Panc1 (cell line): ENCODE data around the gene CCDC80.

Source experiments
- CTCF ChIP-seq: fragments of 450-650 bp; IDR thresholded peaks from 2 replicates; pipeline ENCODE4 v1.5.1; 2017; ENCODE audit warnings: mild to moderate bottlenecking
- POLR2AphosphoS5 ChIP-seq: IDR thresholded peaks from 2 replicates; pipeline ENCODE4 v1.6.1; 2012; ENCODE audit warnings: mild to moderate bottlenecking, low read depth, low read length, moderate library complexity
- SIN3A ChIP-seq: IDR thresholded peaks from 2 replicates; pipeline ENCODE4 v1.6.1; 2012; ENCODE audit warnings: low read depth, mild to moderate bottlenecking, low read length, moderate library complexity, borderline replicate concordance; ENCODE audit not compliant: insufficient read depth

GRCh38 chr3:112685420-112685819 lies 44.5 kb upstream of the CCDC80 start:
- TF ChIP-seq CTCF, result no peak
- no peak for TF ChIP-seq POLR2AphosphoS5
- TF ChIP-seq SIN3A, result no peak
